GM12878 (cell line): ENCODE measurements around the gene ZNF689.
"Not testable (repeated sequence)": the region's sequence is repeated elsewhere in the genome, so short reads cannot be mapped to it uniquely, and the experiment has no call there.

Experiments
- CEBPZ ChIP-seq: fragments of 150-350 bp; IDR thresholded peaks from 2 replicates; pipeline ENCODE4 v1.6.1; 2016; ENCODE audit warnings: low read depth, low read length
- MAX ChIP-seq: IDR thresholded peaks from 2 replicates; pipeline ENCODE4 v1.6.1; 2012; ENCODE audit warnings: low read depth, low read length, improper control_type of control experiment
- MEF2B ChIP-seq: fragments of 450-650 bp; IDR thresholded peaks from 2 replicates; pipeline ENCODE4 v1.6.1; 2018; ENCODE audit warnings: mild to moderate bottlenecking, moderate library complexity; ENCODE audit not compliant: partially characterized antibody, poor library complexity, severe bottlenecking
- MYC ChIP-seq: IDR thresholded peaks from 2 replicates; pipeline ENCODE4 v1.6.1; 2011; ENCODE audit warnings: mild to moderate bottlenecking, low read length, moderate library complexity, inconsistent platforms; ENCODE audit not compliant: insufficient read depth, insufficient replicate concordance, insufficient read length, severe bottlenecking
- POLR2A ChIP-seq: IDR thresholded peaks from 2 replicates; pipeline ENCODE4 v1.6.1; 2011; ENCODE audit warnings: low read depth, mild to moderate bottlenecking, low read length
- POLR2AphosphoS5 ChIP-seq: IDR thresholded peaks from 2 replicates; pipeline ENCODE4 v1.6.1; 2011; ENCODE audit warnings: mild to moderate bottlenecking, low read length, inconsistent platforms
- RAD21 ChIP-seq: IDR thresholded peaks from 2 replicates; pipeline ENCODE4 v1.6.1; 2011; ENCODE audit warnings: mild to moderate bottlenecking, low read depth, low read length, moderate library complexity; ENCODE audit not compliant: insufficient read depth
- REST ChIP-seq: IDR thresholded peaks from 2 replicates; pipeline ENCODE4 v1.6.1; 2012; ENCODE audit warnings: mild to moderate bottlenecking, low read depth, low read length
- ZNF217 ChIP-seq: fragments of 450-650 bp; IDR thresholded peaks from 2 replicates; pipeline ENCODE4 v1.6.1; 2017; ENCODE audit warnings: antibody characterized with exemption, mild to moderate bottlenecking

- TF ChIP-seq MYC, RAD21, POLR2AphosphoS5, ZNF217, MEF2B, MAX, POLR2A, REST, CEBPZ: not testable (repeated sequence)
Measured at GRCh38 chr16:30632454-30632853, 22.3 kb upstream of the ZNF689 start.
